Stimulated activated CD4-positive, alpha-beta T cell treated with anti-CD3 and anti-CD28 coated beads, Interleukin-4, amount 100 ng/mL, for 48 hours (primary cell): ENCODE results near the gene CST6.

ENCODE experiments used
- DNase-seq, 2 donors: peaks; one replicate each; pipeline ENCODE4 v3.0.0-alpha.2; 2020; ENCODE audit warnings: low read depth in 2 of 2

Gene CST6

DNA sequence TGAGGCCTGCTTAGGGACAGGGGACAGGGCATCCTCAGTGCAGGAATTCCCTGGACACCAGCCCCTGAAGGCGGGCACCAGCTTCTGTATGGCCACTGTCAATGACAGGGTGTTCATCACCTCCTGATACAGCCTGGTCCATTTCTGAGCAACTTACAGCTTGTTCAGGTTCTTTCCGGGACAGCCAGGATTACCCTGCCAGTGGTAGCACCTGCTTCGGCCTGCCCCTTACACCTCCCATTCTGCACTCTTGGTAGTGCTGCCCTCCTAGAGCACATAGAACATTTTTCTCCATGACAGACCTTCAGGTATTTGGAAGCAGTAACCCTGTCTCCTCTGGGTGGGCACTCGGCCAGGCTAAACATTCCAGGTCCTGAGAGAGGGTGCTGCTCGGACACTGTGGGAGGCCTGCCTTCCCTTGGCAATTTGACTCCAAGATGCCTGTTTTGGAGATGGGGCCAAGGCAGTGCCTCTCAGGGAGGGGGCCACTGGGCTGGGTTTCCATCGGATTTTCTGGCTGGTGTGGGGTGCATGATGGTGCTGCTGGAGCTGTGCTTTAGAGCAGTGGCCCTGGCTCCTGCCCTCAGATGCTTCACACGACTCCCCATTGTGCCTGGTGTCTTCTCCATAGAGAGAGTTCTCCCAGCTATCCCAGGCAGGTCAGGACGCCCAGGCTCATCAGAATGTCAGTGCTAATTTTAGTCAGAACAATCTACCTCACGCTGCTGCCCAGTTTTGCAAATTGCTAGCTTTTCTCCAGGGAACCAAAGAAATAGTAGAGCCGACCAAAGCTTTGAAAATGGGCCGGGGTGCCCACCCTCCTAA lies 35.9 kb downstream of the CST6 start:
- no peak for DNase-seq

DNA sequence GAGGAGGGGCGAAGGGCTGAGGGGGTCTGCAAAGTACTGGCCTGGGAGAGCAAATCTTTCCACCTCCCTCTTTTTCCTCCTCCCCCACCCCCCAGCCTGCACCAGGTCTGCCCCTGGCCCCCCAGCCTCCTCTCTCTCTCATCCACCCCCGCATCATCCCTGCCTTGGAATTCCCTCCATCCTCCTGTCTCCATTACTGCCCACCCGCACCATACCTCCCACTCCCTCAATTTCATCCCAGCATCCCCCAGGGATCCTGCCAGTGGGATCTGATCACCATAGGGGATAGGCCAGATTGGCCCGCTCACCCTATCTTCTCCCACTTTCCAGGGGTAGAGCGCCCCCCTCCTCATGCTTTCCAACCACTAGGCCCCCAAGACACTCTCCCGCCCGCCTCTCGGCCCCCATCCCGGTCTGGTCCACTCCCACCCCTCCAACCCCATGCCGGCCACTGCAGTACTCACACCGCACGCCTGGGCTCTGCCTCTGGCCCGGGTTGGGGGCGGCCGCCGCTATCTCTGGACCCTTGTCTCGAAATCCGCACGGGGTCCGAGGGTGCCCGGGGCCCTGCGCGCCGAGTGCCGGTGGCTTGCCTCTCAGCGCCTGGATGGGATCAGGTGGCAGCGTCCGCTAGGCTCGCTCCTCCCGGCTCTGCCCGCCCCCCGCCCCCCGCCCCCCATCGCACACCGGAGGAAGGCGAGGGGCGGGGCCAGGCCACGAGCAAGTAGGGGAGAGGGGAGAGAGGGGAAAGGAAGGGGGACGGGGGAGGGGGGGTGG lies 36.9 kb downstream of the CST6 start, which contains the start of gene GAL3ST3:
GAL3ST3 (minus strand) TSS at position 615 of the 777 bp plus-strand sequence. CDS start 3,746 bp downstream, outside the sequence.
- no peak for DNase-seq

DNA sequence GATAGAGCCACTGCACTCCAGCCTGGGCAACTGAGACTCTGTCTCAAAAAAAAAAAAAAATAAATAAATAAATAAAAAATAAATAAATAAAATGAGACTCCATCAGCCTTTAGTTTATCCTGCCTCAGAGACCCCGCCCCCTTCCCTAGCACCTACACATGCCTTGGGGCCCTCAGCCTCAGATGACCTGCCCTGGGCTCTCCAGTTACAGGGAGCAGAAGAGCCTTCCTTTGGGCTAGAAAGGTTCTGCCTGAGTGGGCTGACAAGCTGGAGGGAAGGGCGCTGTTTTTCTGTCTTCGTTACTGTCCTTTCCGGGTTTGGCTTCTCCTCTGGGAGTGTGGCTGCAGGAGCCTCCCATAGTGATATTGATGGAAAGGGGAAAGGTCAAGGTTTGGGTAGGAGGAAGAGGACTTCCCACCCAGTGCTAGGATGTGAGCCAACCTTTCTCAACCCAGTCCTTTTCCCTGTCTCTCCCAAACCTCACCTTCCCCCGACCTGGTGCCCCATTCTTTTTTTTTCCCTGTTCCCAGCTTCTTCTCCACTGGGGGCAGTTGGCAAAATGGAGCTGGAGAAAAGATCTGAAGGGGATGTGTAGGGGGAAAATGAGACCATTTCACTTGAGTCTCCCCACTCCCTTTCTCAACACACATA lies 38.9 kb downstream of the CST6 start:
- DNase-seq: no peak

DNA sequence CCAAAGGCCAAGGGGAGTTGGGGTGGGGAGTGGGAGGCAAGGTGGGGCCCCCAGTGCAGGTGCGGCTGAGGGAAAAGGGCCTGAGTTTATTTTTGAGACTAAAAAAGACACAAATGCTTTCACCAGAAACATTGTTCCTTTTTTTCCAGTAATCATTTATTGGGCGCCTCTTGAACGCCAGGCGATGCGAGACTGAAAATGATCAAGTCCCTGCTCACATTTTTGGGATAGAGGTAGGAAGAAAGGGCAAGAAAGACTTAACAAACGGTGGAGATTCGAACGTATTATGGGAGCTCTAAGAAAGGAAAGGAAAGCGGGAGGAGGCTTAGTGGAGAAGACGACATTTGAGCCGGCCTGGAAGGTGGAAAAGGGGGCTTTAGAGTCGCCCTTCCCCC lies 39.6 kb downstream of the CST6 start:
- no peak for DNase-seq

DNA sequence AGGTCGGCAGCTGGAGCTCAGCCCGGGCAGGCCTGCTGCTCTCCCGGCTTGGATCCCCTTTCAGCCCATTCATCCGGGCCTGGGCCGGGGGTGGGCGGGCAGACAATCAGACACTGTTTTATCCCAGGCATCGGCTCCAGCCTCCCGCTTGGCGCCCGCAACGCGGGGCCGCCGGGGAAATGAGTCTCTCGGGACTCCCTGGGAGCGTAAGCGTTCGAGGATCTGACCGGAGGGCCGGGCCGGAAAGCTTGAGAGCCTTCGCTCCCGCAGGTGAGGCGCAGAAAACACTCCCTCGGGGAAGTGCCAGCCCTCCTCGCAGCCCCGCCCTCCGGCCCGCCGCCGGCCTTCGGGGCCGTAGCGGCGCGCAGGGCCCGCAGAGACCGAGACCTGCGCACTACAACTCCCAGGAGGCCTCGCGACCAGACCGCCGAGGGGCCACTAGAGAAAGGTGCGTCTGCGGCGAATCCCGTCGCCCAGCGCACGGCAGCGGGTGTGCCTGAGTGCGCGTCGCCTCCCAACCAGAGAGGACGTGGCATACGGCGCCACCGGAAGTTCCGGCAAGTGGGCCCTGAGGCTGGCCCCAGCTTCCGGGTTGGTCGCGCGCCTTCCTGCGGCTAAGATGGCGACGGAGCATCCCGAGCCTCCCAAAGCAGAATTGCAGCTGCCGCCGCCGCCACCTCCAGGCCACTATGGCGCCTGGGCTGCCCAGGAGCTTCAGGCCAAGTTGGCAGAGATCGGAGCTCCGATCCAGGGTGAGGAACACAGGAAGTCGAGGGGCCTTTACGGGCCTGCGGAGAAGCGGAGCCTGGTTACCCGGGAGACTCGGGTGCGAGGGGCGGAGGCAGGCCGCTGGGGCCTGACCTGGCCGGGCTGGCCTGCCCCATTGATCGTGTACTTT lies 40.2 kb downstream of the CST6 start, which contains the start of gene SF3B2:
SF3B2 (plus strand) TSS at position 599 of the 898 bp plus-strand sequence; CDS start at position 620, 21 bp downstream.
- peak; percentile 93 to 97 for DNase-seq

DNA sequence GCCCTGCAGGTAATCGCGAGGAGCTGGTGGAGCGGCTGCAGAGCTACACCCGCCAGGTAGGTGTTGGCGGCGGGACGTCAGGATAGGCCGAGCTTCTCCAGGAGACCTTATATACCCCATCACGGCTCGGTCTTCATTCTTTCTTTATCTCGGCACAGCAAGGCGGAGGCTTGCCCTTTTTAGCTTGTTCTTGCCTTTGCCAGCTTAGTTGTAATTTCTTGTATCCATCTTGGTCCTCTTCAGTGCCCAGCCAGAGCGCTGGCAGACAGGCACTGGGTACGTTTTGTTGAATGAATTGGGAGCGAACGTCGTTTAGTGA lies 40.8 kb downstream of the CST6 start:
- DNase-seq: no peak

DNA sequence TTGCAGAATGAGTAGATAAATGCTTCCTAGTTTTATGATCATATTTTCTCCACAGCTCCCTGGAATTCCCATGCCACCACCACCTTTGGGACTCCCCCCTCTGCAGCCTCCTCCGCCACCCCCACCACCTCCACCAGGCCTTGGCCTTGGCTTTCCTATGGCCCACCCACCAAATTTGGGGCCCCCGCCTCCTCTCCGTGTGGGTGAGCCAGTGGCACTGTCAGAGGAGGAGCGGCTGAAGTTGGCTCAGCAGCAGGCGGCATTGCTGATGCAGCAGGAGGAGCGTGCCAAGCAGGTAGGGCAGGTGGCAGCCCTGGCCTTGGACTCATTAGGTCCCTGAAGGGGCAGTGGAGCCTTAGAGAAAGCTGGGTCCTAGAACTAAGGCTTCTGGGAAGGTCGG lies 43.2 kb downstream of the CST6 start:
- DNase-seq: no peak

DNA sequence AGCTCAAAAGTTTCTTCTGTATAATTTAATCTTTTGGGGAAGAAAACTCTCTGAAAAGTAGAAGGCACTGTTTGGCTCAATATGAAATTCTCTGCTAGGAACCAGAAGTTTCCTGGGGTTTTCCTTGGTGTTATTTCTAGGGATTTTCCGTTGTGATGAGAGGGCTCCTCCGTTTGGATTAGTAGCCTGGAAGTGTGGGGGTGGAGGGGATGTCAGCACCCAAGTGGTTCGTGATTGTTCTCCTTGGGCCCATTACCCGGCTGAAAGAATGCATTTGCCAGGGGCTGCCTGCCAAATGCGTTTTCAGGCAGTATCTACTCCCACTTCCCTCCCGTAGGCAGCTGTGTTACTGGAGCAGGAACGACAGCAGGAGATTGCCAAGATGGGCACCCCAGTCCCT lies 44.7 kb downstream of the CST6 start:
- no peak for DNase-seq

DNA sequence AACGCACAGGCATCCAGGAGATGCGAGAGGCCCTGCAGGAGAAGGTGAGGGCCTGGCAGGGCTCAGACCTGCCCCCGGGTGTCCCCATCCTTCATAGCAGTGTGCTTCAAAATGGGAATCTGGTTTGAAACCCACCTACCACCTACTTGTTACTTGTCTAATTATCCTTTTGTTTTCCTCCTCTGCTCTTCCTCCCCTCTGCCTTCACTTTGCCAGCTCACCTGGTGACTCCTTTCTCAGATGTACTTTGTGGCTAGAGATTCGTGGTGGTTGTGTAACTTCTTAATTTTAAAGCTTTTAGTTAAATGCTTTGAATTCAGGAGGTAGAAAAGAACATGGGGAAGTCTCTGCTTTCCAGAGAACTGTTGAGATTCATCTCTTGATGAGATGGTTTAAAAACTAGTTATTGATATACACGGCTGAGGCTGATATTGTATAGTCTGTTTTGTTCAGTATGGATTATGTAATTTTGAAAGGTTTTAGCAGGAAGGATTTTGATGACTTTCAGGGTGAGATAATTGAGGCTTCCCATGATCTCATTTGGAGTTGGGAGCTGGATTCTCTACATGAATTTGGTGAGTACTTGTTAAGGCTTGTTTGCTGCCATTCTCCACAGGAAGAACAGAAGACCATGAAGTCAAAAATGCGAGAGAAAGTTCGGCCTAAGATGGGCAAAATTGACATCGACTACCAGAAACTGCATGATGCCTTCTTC lies 48.3 kb downstream of the CST6 start:
- no peak for DNase-seq

DNA sequence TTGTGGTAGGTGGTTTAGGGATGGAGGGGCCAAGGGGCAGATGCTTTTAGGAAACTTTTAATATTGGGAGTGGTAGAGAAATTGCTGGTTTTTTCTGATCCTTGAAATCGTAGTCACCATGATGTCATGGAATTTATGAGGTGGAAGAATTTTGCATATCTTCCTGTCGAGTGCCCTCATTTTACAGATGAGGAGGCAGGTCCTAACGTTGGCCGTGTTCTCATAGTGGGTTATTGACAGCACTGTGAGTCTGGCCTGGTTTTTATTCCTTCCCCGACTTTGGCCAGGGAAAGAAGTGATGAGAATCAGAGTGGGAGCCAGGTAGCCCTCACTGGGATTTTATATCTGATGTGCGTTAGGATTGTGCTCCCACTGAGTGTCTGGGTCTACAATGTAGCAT lies 49.5 kb downstream of the CST6 start:
- DNase-seq: no peak

DNA sequence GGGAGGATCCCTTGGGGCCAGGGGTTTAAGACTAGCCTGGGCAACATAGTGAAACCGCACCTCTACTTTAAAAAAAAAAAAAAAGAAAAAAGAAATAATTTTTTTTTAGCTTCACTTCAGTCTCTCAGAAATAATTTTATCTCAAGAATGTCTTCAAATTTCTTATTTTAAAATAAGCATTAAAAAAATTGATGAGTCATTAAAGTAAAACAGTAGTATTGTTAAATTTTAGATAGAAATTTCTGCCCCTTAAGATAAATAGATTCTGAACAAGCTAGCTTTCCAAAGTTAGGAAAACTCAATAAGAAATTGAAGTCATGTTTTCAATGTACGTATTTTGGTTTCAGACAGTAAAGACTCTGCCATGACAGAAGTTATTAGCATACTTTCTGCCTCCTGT lies 50.6 kb downstream of the CST6 start:
- DNase-seq: no peak
